ENCODE data around the gene NSD1.
"Not testable (repeated sequence)": the region's sequence is repeated elsewhere in the genome, so short reads cannot be mapped to it uniquely, and the experiment has no call there.

The NSD1 gene

GRCh38 chr5:177232358-177232757 is 98.8 kb downstream of the NSD1 start:
- DNase-seq (ENCODE audit: low read depth) = no peak

- DNase-seq (ENCODE audit: low read depth) = no peak
Observed at GRCh38 chr5:177232761-177233160, 99.2 kb downstream of the NSD1 start.

DNA sequence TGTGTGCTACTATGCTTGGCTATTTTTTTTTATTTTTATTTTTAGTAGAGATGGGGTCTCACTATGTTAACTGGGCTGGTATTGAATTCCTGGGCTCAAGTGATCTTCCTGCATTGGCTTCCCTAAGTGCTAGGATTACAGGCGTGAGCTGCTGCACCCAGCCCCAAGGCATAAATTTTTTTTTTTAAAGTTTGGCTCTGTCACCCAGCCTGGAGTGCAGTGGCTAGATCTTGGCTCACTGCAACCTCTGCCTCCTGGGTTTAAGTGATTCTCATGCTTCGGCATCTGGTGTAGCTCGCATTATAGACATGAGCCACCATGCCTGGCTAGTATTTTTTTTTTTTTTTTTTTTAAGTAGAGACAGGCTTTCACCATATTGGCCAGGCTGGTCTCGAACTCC is 99.6 kb downstream of the NSD1 start:
- DNase-seq (ENCODE audit: low read depth) = no peak

GRCh38 chr5:177233802-177234201 is 100.2 kb downstream of the NSD1 start:
- no peak for DNase-seq (ENCODE audit: low read depth)

- DNase-seq (ENCODE audit: low read depth) = no peak
Observed at GRCh38 chr5:177234841-177235240, 101.3 kb downstream of the NSD1 start.

- no peak for DNase-seq (ENCODE audit: low read depth)
Observed at GRCh38 chr5:177241768-177242167, 108.2 kb downstream of the NSD1 start.

DNA sequence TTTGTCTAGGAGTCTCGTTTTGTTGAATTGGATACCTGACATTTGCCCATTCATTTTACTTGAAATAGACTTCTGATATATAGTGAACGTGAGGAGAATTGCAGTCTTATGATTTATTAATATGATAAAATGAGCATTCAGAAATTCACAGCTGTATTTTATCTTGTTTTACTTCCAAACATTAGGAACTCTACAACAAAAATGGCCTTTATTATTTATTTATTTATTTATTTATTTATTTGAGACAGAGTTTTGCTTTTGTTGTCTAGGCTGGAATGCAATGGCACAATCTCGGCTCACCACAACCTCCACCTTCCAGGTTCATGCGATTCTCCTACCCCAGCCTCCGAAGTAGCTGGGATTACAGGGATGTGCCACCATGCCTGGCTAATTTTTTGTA is 108.7 kb downstream of the NSD1 start:
- no peak for DNase-seq (ENCODE audit: low read depth)

DNA sequence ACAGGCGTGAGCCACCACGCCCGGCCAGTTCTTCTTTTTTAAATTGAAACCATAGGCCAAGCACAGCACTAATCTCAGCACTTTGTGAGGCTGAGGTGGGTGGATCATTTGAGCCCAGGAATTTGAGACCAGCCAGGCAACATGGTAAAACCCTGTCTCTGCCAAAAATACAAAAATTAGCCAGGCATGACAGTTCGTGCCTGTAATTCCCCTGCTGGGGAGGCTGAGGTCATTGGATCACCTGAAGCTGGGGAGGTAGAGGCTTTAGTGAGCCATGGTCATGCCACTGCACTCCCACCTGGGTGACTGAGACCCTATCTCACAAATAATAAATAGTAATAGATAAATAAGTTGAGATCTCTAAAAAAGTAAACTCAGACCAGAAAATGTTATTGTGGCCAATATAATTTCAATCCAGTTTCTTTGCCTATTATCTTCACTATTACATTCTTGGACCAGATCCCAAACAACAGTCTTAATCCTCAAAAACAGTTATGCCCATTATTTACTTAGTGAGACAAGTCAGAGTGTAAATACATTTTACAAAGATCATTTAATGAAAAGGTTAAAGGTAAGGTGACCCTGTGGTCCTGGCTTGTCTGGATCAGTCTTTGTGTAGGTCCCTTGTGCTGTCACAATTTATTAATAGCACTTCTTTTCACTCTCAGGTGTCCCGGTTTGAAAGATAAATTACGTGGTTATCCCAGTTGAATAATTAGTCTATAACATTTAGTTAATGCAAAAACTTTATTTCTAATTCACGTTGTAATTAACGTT is 116.4 kb downstream of the NSD1 start:
- no peak for DNase-seq (ENCODE audit: low read depth)

DNA sequence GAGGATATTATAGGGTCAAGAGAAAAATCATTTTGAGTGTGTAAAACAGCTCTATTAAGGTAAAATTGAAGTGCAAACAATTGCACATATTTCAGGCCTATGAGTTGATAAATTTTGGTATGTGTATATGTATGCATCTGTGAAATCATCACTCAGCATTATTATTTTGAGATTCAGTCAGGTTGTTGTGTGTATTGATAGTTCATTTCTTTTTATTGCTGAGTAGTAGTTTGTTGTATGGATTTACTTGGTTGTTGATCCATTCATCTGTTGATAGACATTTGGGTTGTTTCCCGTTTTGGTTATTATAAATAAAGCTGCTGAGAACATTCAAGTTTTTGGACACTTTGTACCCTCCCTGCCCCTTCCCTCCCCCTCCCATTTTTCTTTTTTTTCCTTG is 119.7 kb downstream of the NSD1 start:
- no peak for DNase-seq (ENCODE audit: low read depth)

GRCh38 chr5:177256296-177256695 is 122.7 kb downstream of the NSD1 start:
- no peak for DNase-seq (ENCODE audit: low read depth)

GRCh38 chr5:177258711-177259110 is 125.1 kb downstream of the NSD1 start:
- DNase-seq (ENCODE audit: low read depth) = not testable (repeated sequence)

DNA sequence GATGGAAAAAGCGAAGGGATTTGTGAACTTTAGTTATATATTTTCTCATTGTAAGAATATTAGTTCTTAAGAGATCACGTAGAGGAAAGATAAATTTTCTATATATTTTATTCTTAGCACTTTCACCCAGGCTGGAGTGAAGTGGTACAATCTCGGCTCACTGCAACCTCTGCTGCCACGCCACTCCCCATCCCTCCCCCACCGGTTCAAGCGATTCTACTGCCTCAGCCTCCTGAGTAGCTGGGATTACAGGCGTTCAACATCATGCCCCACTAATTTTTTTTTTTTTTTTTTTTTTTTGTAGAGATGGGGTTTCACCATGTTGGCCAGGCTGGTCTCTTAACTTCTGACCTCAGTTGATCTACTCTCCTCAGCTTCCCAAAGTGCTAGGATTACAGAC is 127.4 kb downstream of the NSD1 start:
- no peak for DNase-seq (ENCODE audit: low read depth)

DNA sequence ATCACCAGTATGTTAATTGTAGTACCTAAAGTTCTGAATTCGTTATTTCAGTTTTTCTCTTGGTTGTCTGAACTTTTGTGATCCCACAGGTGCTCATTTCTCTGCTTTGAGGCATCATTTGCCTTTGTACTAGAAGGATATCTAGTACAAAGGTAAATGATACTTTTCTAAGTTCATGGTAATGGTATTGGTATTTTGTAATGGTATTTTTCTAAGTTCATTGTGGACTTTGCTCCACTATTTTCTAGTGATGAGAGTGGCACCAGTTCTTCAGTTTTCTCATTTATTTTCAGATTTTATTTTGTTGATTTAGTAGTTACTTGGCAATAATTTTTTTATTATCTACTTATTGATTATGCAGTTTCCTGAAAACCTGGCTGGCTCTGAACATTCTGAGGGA is 127.9 kb downstream of the NSD1 start:
- no peak for DNase-seq (ENCODE audit: low read depth)

GRCh38 chr5:177264178-177264577 is 130.6 kb downstream of the NSD1 start:
- DNase-seq (ENCODE audit: low read depth) = no peak

DNA sequence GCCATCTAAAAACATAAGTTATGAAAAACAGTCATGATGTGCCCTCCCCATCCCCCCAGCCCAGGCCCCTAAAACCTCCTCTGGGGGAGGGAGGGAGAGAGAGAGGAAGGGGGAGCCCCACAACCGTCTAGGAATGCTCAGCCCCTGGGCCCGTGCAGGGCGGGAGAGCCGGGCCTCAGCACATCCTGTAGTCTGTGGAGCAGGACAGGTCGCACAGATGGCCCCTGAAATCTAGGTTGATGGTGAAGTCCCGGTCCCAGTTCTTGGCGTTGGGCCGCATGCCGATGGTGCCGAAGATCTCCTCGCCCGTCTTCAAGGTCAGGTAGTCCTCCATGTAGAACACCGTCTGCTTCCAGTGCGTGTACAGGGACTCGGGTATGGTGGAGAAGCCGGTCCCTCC is 131.8 kb downstream of the NSD1 start:
- DNase-seq (ENCODE audit: low read depth) = no peak

DNA sequence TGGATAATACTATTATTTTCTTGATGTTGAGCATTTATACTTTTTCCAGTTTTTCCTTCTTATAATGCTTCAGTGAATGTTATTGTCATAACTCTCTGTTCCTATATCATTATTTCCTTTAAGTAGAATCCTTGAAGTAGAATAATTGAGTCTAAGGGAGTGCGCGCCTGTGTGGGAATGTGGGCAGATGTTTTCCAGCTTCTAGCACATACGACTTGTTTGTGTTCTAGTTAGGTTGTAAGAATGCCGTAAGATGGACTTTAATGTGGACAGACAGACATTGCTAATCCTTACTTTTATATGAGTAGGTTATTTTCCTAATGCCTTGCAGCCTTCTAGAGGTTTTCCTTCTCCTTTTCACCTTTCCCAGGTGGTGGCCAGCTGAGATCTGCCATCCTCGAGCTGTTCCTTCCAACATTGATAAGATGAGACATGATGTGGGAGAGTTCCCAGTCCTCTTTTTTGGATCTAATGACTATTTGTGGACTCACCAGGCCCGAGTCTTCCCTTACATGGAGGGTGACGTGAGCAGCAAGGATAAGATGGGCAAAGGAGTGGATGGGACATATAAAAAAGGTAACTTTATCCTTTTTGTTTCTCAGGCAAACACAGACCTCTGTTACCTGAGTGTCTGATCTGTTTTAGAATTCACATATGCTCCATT is 135.8 kb downstream of the NSD1 start:
- DNase-seq (ENCODE audit: low read depth) = no peak

DNA sequence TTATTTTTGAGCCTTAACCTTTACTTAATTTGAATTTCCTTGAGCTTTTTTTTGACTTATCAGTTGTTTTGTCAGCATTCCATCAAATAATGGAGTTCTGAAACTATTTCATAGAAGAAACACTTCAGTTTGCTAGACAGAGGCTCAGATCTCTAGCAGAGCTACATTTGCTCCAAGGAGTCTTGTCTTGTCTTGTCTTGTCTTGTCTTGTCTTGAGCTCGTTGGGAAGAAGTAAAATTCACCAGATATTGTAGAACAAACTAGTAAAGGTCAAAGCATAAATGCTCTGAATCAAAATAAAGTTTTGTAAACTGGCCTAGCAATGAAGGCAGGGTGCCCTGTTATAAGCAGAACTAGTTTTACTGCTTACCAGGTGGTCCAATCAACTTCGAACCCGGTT is 136.4 kb downstream of the NSD1 start:
- DNase-seq (ENCODE audit: low read depth) = no peak

DNA sequence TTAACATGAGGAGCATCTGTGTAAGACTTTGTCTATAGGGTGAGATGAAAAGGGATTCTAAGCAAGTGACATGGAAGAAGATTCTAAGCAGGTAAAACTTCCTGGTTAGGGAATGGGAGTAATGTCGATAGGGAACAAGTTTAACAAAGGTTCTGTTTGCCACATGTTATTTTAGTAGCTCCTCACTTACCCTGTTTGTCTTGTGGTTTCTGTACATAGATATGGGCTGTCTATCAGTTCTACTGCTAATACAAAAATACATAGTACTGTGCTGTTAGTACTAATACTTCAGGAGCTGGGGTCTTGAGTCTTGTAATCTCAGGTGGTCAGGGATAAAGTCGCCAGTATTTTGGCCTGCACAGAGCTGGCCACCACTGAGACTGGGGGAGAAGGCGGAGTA is 137.1 kb downstream of the NSD1 start:
- DNase-seq (ENCODE audit: low read depth) = no peak

- no peak for DNase-seq (ENCODE audit: low read depth)
Observed at GRCh38 chr5:177271113-177271512, 137.5 kb downstream of the NSD1 start.

DNA sequence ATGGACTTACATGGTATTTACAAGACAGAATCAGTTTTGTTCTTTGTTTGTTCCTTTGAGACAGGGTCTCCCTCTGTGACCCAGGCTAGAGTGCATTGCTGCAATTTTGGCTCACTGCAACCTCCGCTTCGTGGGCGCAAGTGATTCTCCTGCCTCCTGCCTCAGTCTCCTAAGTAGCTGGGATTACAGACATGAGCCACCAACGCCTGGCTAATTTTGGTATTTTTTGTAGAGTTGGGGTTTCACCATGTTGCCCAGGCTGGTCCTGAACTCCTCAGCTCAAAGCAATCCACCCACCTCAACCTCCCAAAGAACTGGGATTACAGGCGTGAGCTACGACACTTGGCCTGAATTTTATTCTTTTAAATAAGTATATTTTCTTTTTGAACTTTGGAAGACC is 142.3 kb downstream of the NSD1 start:
- no peak for DNase-seq (ENCODE audit: low read depth)

DNA sequence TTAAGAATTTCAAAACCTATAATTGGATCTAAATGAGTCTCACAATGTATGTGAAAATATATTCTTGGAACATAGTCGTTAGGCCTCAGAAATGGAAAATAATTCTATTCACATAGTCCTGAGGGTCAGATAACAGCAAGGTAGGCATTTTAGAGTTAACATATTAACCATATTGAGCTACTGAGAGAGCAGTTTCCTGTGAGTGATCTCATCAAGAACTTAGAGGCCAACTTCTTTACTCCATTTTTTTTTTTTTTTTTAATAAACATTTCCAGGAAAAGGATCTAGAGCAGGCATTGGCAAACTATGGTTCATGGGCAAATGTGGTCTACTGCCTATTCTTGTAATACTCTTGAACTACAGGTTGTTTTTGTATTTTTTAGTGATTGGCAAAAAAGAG is 143.3 kb downstream of the NSD1 start:
- no peak for DNase-seq (ENCODE audit: low read depth)

GRCh38 chr5:177288191-177288590 is 154.6 kb downstream of the NSD1 start:
- DNase-seq (ENCODE audit: low read depth) = no peak

DNA sequence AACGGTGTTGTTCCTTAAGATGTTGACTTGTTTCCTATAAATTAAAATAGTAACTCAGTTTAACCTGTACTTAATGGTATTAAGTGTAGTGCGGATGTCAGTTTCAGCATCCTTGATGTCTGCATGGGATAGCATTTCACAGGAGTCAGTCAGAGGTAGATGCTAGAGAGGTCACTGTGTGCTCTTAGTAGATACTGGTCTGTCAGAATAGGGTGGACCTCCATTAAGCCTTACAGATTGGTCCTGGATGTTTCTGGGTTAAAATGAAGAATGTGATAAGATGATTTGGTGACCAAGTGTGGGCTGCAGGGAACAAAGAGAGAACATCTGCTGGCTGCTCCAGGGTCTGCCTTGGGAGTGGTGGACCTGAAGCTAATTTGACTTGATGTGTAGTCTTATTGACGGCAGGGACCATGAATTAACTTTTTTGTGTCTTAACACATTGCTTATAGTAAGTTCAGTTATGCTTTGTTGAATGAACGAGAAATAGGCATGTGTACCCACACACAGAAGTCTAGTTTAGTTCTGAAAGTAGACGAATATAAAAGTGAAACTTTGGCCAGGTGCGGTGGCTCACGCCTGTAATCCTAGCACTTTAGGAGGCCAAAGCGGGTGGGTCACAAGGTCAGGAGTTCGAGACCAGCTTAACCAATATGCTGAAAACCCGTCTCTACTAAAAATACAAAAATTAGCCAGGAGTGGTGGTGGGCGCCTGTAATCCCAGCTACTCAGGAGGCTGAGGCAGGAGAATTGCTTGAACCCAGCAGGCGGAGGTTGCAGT is 157.4 kb downstream of the NSD1 start:
- no peak for DNase-seq (ENCODE audit: low read depth)
